Stimulated activated CD4-positive, alpha-beta T cell treated with anti-CD3 and anti-CD28 coated beads, TNF-alpha, amount 100 ng/mL, for 4 hours (primary cell): Measurements from ENCODE around the gene CHST3.
A peak's percentile ranks its signal among the peaks of the same experiment; 100 is the strongest.

ENCODE experiments used
- DNase-seq, 3 experiments: peaks; one replicate each; pipeline ENCODE4 v3.0.0-alpha.2; 2020; ENCODE audit warnings: low read depth in 3 of 3

CHST3 gene

GRCh38 chr10:72056932-72057751, 92.9 kb downstream of the CHST3 start:
- no peak for DNase-seq

- DNase-seq, result no peak
These were observed 94.2 kb downstream of the CHST3 start for GRCh38 chr10:72058347-72058898.

DNA sequence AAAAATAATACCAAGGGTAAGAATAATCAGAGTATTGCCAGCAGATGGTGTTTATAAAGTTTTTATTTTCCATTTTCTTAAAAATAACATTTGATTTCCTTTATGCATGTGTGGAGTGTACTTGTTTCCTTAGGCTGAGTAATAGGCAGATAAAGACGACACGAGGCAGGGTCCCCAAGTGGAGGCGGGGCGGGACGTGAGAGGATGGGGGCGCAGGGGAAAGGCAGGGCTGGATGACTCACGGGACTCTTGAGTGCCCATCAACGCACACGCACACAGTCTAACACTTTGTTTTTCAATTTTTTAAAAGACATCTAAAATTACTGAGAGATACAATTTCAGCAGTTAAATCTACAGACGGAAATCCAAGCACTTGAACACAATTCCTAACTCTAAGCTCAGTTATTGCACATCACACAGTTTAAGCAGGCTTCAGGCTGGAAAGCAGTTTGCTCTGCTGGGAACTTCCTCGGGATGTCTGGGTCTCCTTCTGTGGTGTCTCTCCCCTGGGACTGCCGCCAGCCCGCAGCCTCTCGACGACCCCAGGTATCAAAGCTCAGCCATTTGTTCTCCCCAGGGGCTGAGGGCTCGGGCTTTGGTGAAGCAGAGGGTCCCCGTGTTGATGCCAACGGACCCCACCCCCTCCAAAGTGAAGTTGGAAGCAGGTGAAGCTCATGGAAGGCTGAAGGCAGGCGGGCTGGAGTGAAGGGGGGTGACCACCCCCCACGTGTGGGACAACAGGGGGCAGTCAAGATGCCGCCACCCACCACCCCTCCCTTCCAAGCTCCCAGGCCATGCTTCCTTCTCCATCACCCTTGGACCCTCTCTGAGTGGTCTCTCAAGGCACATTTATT, 95.0 kb downstream of the CHST3 start:
- peak in 2 of 3 experiments; percentile 26 to 28 for DNase-seq

DNA sequence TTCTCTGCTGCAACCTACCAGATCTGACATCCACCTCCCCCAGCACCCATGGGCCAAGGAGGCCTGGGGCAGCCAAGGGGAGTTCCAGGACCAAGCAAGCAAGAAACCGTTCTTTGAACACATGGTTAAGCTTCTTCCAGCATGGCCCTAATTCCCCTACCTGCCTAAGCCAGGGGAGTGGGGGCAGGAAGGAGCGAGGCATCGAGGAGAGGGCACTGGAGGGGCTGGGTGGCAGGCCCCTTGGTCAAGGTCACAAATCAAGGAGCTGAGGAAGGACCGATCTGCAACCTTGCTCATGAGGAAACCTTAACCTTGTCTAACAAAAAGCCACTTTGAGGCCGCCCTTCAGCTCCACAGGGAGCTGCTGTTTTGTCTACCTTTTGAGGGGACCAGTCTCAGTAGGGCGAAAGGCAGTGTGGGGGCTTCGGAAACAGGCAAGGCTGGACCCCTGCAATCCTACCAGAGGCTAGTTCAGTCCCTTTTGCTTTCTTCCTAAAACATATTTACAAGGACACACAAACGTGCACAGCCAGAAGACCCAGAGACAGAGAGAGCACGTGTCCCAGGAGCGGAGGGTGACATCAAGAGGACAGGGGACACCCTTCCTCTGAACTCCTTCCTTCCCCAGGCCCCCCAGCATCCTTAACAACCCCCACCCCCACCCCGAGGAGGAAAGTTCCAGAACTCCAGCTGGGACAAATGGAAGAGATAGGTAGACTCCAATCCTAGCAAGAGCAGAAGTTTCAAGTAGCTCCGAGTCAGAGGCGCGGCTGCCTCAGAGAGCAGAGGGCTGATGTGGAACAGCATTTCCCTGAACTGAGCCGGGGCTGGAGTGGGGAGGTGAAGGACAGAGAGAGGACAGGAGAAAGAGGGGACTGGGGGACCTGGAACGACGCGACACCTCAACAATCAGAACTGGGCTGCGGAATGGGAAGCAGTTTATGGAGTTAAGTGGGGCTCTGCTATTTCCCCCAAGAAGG, 95.9 kb downstream of the CHST3 start:
- DNase-seq, result no peak

DNA sequence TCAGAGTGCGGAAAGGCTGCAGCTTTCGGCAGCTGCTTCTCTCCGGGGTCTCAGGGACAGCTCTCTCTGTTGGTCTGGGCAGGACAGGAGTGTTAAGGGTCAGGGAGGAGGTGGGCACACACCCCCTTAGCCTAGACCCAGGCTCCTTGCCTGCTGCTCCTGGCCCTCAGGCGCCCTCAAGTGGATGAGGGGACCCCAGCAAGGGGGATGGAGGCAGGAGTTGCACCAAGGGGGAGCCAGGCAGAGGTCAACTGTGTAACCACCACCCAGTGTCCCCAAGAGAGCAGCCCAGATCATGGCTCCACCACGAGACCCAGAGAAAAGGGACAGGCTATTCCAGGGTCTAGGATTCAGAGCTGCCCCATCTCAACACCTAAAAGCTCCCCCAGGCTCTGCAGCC, 97.3 kb downstream of the CHST3 start:
- no peak for DNase-seq

DNA sequence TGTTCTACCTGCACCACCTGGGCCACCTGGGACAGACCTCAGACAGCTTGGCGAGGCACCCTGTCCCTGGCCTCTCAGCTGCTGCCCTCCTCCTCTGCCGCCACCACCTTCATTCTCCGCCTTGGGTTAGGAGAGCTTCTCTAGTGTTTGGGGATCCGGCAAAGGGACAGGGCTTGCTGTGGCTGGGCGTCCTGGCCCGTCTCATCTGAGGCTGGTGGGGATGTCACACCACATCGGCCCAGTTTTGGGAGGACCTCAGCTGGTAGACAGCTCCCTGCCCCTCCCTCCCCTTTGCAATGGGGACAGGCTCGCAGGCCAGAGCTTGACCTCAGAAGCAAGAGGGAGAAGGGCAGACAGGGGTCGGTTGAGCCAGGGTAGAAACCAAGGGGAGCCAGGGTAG, 97.7 kb downstream of the CHST3 start:
- no peak for DNase-seq

DNA sequence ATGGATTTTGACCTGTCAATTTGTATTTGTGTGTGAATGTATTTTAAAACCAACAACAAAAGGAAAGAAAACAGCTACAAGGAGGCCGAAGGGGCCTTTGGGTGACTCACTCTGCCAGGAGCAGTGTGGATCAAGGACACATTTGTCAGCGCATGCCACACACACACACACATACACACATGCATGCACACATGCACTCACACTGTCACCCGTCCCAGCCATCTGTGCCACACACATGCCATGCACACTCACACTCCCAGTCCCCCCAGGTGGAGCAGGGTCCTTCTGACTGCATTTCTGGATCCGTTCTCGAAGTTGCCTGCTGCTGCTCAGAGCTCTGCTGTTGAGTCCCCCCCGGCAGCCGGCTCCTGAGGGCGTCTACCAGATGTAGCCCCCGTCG, 98.2 kb downstream of the CHST3 start:
- DNase-seq, result no peak
